A673 (cell line): ENCODE data around the gene GALNT9.

Source experiments
- EZH2 ChIP-seq: fragments of 200-600 bp; sonication (generic); IDR thresholded peaks from 2 replicates; pipeline ENCODE4 v1.6.1; 2017; ENCODE audit warnings: borderline replicate concordance, low read depth, mild to moderate bottlenecking, mixed read lengths, antibody characterized with exemption, low read length; ENCODE audit not compliant: poor library complexity, severe bottlenecking
- TF ChIP-seq, protein P1 (sequence below): fragments of 300-800, 200-600 bp; sonication (generic); conservative IDR thresholded peaks from 2 replicates; pipeline ENCODE4 v1.5.1; 2017; ENCODE audit warnings: low read depth, mild to moderate bottlenecking, antibody characterized with exemption, low read length, moderate library complexity, mixed read lengths

DNA sequence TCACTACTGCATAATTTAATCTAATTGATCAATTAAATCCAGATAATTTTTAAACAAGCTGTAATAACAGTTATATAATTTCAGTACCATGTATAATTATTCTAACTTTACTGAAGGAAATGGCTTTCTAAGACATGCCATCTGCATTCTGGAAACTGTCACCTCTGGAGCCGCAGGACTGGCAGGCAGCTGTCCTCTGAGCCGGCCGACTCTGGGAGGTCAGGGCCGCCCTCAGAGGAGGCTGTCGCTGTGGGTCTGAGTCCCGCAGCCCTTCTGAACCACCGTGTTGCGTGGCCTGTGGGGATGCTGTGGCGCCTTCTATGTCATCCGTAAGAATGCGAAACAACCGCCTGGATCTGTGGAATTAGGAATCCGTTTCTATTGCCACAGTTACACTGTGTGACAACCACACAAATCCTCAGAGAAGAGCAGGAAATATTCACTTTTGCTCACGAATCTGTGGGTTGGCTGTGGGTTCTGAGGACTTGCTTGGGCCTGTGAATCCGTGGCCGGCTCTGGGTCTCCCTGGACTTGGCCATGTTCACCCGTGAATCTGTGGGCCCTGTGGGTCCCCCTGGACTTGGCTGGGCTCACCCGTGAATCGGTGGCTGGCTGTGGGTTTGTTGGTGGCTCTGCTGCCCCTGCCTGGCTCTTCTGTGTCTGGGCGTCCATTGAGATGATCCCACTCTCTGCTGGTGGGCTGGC lies 17.2 kb upstream of the GALNT9 start:
- TF ChIP-seq, protein P1, sequence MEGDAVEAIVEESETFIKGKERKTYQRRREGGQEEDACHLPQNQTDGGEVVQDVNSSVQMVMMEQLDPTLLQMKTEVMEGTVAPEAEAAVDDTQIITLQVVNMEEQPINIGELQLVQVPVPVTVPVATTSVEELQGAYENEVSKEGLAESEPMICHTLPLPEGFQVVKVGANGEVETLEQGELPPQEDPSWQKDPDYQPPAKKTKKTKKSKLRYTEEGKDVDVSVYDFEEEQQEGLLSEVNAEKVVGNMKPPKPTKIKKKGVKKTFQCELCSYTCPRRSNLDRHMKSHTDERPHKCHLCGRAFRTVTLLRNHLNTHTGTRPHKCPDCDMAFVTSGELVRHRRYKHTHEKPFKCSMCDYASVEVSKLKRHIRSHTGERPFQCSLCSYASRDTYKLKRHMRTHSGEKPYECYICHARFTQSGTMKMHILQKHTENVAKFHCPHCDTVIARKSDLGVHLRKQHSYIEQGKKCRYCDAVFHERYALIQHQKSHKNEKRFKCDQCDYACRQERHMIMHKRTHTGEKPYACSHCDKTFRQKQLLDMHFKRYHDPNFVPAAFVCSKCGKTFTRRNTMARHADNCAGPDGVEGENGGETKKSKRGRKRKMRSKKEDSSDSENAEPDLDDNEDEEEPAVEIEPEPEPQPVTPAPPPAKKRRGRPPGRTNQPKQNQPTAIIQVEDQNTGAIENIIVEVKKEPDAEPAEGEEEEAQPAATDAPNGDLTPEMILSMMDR, result no peak
- no peak for TF ChIP-seq EZH2
